ENCODE data around the gene KDM1B.

GRCh38 chr6:18269253-18269652 lies 114.0 kb downstream of the KDM1B start:
- TF ChIP-seq CTCF (IDR thresholded peaks at IDR 0.05) (no peak), POLR2A (IDR thresholded peaks at IDR 0.05) (no peak)

Measured in gastroesophageal sphincter (tissue), 3 donors.